K562 (cell line): ENCODE data around the gene TYSND1. TPM values are rescaled to one million over a fixed set of nuclear protein-coding genes. Genes with fewer than 3 reads are reported as not detected.

Experiments
- ATAC-seq: fragments of 200-7000 bp; cut with Tn5 transposase; 3 replicates; pipeline ENCODE4 v1.9.1; 2020; ENCODE audit warnings: moderate library complexity
- BruUV-seq: library from RNA; stranded (reverse); fragments of 400-500 nt; replicated peaks from 2 replicates; lab custom pipeline; 2021; lab: Mats Ljungman, UMichigan
- CTCF ChIA-PET: fragments of 300-600 bp; formaldehyde crosslinking; extraction: SDS; loops from one replicate; lab custom pipeline; 2021; ENCODE audit warnings: low intra/inter-chr PET ratio; lab: Yijun Ruan, JAX
- POLR2A ChIA-PET: fragments of 300-600, 350-650 bp; sonication (Branson Sonifier 250); formaldehyde crosslinking; extraction: SDS; loops from one replicate; lab custom pipeline; 2021; ENCODE audit warnings: antibody characterized with exemption, inconsistent platforms; lab: Yijun Ruan, JAX
- DNase-seq, 4 experiments: peaks; one replicate each; pipeline versions ENCODE4 v3.0.0 to v3.0.0-alpha.2; 2011 to 2018; ENCODE audit warnings: low spot score in 3 of 4, mixed read lengths in 3 of 4; ENCODE audit errors: extremely low read depth in 1 of 4
- FAIRE-seq: peaks from 2 replicates; lab custom pipeline; 2011; peaks lifted over from hg19 to GRCh38; lab: Jason Lieb, UNC
- H2AFZ ChIP-seq: 2 replicates; pipeline ENCODE4 v1.6.0; 2011; ENCODE audit warnings: low read depth, low read length, control low read depth, inconsistent platforms
- H3K27ac ChIP-seq: fragments of 200-600 bp; 3 replicates; pipeline ENCODE4 v1.8.0; 2011; ENCODE audit warnings: low read depth, mild to moderate bottlenecking, control low read depth, inconsistent platforms, low read length, moderate library complexity, mixed read lengths; ENCODE audit errors: extremely low read depth
- H3K27me3 ChIP-seq, 2 experiments: fragments of 300-600 bp in 1 of 2; 2 replicates in 1 of 2; 3 replicates in 1 of 2; pipeline versions ENCODE4 v1.6.0 to v1.8.0; 2011; ENCODE audit warnings: inconsistent platforms in 2 of 2, low read length in 2 of 2, mild to moderate bottlenecking in 1 of 2, mixed read lengths in 1 of 2, moderate library complexity in 1 of 2; ENCODE audit not compliant: control insufficient read depth in 2 of 2, insufficient read depth in 2 of 2
- H3K36me3 ChIP-seq: fragments of 300-600 bp; 3 replicates; pipeline ENCODE4 v1.8.0; 2011; ENCODE audit warnings: mild to moderate bottlenecking, low read length, inconsistent platforms; ENCODE audit not compliant: control insufficient read depth, insufficient read depth
- H3K4me1 ChIP-seq, 2 experiments: fragments of 200-600 bp in 1 of 2; replicated peaks in 1 of 2; 2 replicates in 1 of 2; 3 replicates in 1 of 2; pipeline versions ENCODE4 v1.5.1 to v1.8.0; 2011; ENCODE audit warnings: inconsistent platforms in 2 of 2, low read length in 2 of 2, mild to moderate bottlenecking in 1 of 2, mixed read lengths in 1 of 2, moderate library complexity in 1 of 2; ENCODE audit not compliant: control insufficient read depth in 2 of 2, insufficient read depth in 2 of 2
- H3K4me2 ChIP-seq: 2 replicates; pipeline ENCODE4 v1.6.1; 2011; ENCODE audit warnings: low read length, control low read depth, inconsistent platforms, mixed read lengths; ENCODE audit not compliant: insufficient read depth
- H3K4me3 ChIP-seq: fragments of 200-600 bp; sonication (generic), shearing (Covaris generic); 2 replicates; pipeline ENCODE4 v1.5.1; 2016; ENCODE audit warnings: control low read depth, inconsistent platforms
- H3K79me2 ChIP-seq: fragments of 200-600 bp; 3 replicates; pipeline ENCODE4 v1.8.0; 2011; ENCODE audit warnings: low read length, inconsistent platforms; ENCODE audit not compliant: control insufficient read depth, insufficient read depth
- H3K9ac ChIP-seq, 2 experiments: 2 replicates each; pipeline versions ENCODE4 v1.6.0 to v1.6.1; 2011; ENCODE audit warnings: low read depth in 2 of 2, low read length in 2 of 2, control low read depth in 1 of 2, inconsistent platforms in 1 of 2, mild to moderate bottlenecking in 1 of 2, mixed read lengths in 1 of 2; ENCODE audit not compliant: insufficient read depth in 1 of 2
- H3K9me1 ChIP-seq: one replicate; pipeline ENCODE4 v1.6.0; 2011; ENCODE audit warnings: inconsistent platforms, mild to moderate bottlenecking, low read length, moderate library complexity; ENCODE audit not compliant: control insufficient read depth, insufficient read depth
- H3K9me3 ChIP-seq: replicated peaks from 2 replicates; pipeline ENCODE4 v1.5.1; 2011; ENCODE audit warnings: low read depth, low read length, inconsistent platforms; ENCODE audit not compliant: control insufficient read depth, insufficient read depth
- H4K20me1 ChIP-seq: replicated peaks from 2 replicates; pipeline ENCODE4 v1.6.1; 2011; ENCODE audit warnings: low read length, inconsistent platforms, mixed read lengths; ENCODE audit not compliant: control insufficient read depth, insufficient read depth
- ETS2 ChIP-seq: IDR thresholded peaks from 2 replicates; pipeline ENCODE4 v1.6.1; 2016; ENCODE audit warnings: borderline replicate concordance, missing genetic modification characterization, mild to moderate bottlenecking, moderate library complexity, missing compliant biosample characterization; ENCODE audit not compliant: poor library complexity, severe bottlenecking
- FOXA1 ChIP-seq: fragments of 450-650 bp; IDR thresholded peaks from 2 replicates; pipeline ENCODE4 v1.6.1; 2016; ENCODE audit warnings: mild to moderate bottlenecking, borderline replicate concordance
- GTF2A2 ChIP-seq: IDR thresholded peaks from 2 replicates; pipeline ENCODE4 v1.6.1; 2016; ENCODE audit warnings: mild to moderate bottlenecking, missing genetic modification characterization, missing compliant biosample characterization
- KAT8 ChIP-seq: fragments of 450-650 bp; IDR thresholded peaks from 2 replicates; pipeline ENCODE4 v1.6.1; 2016; ENCODE audit warnings: low read depth, mild to moderate bottlenecking
- MED1 ChIP-seq: sonication (generic); formaldehyde crosslinking; IDR thresholded peaks from 2 replicates; pipeline ENCODE4 v1.8.1; 2023; ENCODE audit warnings: missing genetic modification reagents, borderline replicate concordance
- RCOR1 ChIP-seq, 2 experiments: IDR thresholded peaks; 2 replicates each; pipeline ENCODE4 v1.6.1; 2012; ENCODE audit warnings: low read depth in 2 of 2, low read length in 2 of 2, borderline replicate concordance in 1 of 2, improper control_type of control experiment in 1 of 2
- XRCC3 ChIP-seq: fragments of 450-650 bp; IDR thresholded peaks from 2 replicates; pipeline ENCODE4 v1.6.1; 2017; ENCODE audit warnings: mild to moderate bottlenecking, moderate library complexity
- ZEB2 ChIP-seq: fragments of 450-650 bp; IDR thresholded peaks from 2 replicates; pipeline ENCODE4 v1.6.1; 2016
- ZNF133 ChIP-seq: fragments of 250-450 bp; sonication (Bioruptor Pico); IDR thresholded peaks from 2 replicates; pipeline ENCODE4 v1.4.0; 2020; ENCODE audit warnings: mild to moderate bottlenecking
- ZNF76 ChIP-seq: fragments of 250-450 bp; sonication (Bioruptor Pico); IDR thresholded peaks from 2 replicates; pipeline ENCODE4 v1.4.0; 2020; ENCODE audit warnings: mild to moderate bottlenecking, moderate library complexity, borderline replicate concordance
- WGBS: fragments of 100-300 bp; shearing (Covaris generic); methylation state at CpG from one replicate; pipeline ENCODE4 v1.1.6; 2016; ENCODE audit warnings: low coverage, mixed read lengths; ENCODE audit not compliant: insufficient coverage; ENCODE audit errors: missing lambda C conversion rate; 5-methylcytosine and 5-hydroxymethylcytosine counted together
- in situ Hi-C: fragments of 300-500 bp; cut with MboI; formaldehyde crosslinking; loops from 4 replicates; pipeline ENCODE4 v1.15.0; 2018; ENCODE audit warnings: inconsistent platforms, mixed read lengths
- intact Hi-C: fragments of 100-400 bp; cut with micrococcal nuclease; formaldehyde crosslinking; loops from 2 replicates; pipeline ENCODE4 v1.14.2; 2022
- polyA plus RNA-seq, 8 experiments: library from polyadenylated mRNA; depleted of rRNA in 4 of 8; stranded (reverse) in 5 of 8; unstranded in 3 of 8; fragments of >200 nt; fragmentation: Nextera tagmentation in 2 of 8; fragmentation: Illumina TruSeq in 1 of 8; extraction: Ambion mirVana in 2 of 8; extraction: Trizol in 1 of 8; gene quantifications; 2 replicates each; pipeline versions ENCODE4 v1.2.1 to v1.2.3, GENCODE V29; 2011 to 2014; ENCODE audit warnings: inconsistent platforms in 1 of 8, missing spikeins in 1 of 8
- total RNA-seq, 7 experiments: library from RNA; depleted of rRNA in 6 of 7; stranded (reverse); fragments of >200 nt in 6 of 7; fragmentation: Illumina TruSeq in 2 of 7; extraction: Trizol in 2 of 7; gene quantifications; 2 replicates each; pipeline versions ENCODE4 v1.2.1 to v1.2.3, GENCODE V29; 2011 to 2021; ENCODE audit warnings: low replicate concordance in 1 of 7
- TF ChIP-seq, protein P1 (sequence below): sonication (generic); IDR thresholded peaks from 2 replicates; pipeline ENCODE4 v1.6.1; 2016
- TF ChIP-seq, protein P2 (sequence below): fragments of 450-650 bp; IDR thresholded peaks from 2 replicates; pipeline ENCODE4 v1.6.1; 2016; ENCODE audit warnings: mild to moderate bottlenecking, moderate library complexity

Gene TYSND1
- total and polyA plus RNA-seq, 9 of the 15 experiments (the other 6 are each of a cell fraction or from before 2014, with no cell fraction given) = 0.60 to 2.0 (median 1.3) TPM

DNA sequence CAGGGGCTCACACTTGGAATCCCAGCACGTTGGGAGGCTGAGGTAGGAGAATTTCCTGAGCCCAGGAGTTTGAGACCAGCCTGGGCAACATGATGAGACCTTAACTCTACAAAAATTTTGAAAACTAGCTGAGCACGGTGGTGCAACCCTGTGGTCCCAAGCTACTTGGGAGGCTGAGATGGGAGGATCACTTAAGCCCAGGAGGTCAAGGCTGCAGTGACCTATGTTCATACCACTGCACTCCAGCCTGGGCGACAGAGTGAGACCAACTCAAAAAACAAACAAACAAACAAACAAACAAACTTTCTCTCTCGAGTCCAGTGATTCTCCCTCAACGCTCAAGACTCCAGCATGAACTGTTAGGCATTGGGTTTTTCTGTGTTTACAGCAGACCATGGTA lies 2.0 kb upstream of the TYSND1 start:
- Histone ChIP-seq H3K9ac (no peak overlapping the region), H3K79me2 (no peaks in the 10 kb centered on the region; the same call in 2 of the 3 replicates), H2AFZ (no peak overlapping the region), H3K4me2 (no peak overlapping the region), H3K36me3 (peaks cover 85% of the 10 kb centered on the region), H3K4me3 (no peak overlapping the region), H3K27ac (no peak overlapping the region), H3K4me1 (peaks cover 0 to 3% of the 10 kb centered on the region in 2 experiments; a peak in 1 of 5 replicates), H3K27me3 (no peaks in the 10 kb centered on the region), H3K9me3 (peaks cover 6% of the 10 kb centered on the region), H3K9me1 (peaks cover 3% of the 10 kb centered on the region), H4K20me1 (0 out of 2 replicates have a peak, but pooled peaks cover 4% of the 10 kb centered on the region)
- CTCF ChIA-PET = no interaction called here
- 95% methylated on average over 5 of the region's 5 CpGs for WGBS
- BruUV-seq = no TSS peak
- no peak for DNase-seq
- no peak for FAIRE-seq
- intact Hi-C loops (no loop called here), in situ Hi-C loops (no loop called here)
- POLR2A ChIA-PET = interaction anchor here (0.8 kb wide), 1 partner anchor 8 kb away, joined by 3 read pairs; no protein-coding TSS in a partner anchor
- ATAC-seq = no peak
- no peak for TF ChIP-seq GTF2A2 (tag)
- TF ChIP-seq, protein P1, sequence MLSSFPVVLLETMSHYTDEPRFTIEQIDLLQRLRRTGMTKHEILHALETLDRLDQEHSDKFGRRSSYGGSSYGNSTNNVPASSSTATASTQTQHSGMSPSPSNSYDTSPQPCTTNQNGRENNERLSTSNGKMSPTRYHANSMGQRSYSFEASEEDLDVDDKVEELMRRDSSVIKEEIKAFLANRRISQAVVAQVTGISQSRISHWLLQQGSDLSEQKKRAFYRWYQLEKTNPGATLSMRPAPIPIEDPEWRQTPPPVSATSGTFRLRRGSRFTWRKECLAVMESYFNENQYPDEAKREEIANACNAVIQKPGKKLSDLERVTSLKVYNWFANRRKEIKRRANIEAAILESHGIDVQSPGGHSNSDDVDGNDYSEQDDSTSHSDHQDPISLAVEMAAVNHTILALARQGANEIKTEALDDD = no peak
- TF ChIP-seq, protein P2, sequence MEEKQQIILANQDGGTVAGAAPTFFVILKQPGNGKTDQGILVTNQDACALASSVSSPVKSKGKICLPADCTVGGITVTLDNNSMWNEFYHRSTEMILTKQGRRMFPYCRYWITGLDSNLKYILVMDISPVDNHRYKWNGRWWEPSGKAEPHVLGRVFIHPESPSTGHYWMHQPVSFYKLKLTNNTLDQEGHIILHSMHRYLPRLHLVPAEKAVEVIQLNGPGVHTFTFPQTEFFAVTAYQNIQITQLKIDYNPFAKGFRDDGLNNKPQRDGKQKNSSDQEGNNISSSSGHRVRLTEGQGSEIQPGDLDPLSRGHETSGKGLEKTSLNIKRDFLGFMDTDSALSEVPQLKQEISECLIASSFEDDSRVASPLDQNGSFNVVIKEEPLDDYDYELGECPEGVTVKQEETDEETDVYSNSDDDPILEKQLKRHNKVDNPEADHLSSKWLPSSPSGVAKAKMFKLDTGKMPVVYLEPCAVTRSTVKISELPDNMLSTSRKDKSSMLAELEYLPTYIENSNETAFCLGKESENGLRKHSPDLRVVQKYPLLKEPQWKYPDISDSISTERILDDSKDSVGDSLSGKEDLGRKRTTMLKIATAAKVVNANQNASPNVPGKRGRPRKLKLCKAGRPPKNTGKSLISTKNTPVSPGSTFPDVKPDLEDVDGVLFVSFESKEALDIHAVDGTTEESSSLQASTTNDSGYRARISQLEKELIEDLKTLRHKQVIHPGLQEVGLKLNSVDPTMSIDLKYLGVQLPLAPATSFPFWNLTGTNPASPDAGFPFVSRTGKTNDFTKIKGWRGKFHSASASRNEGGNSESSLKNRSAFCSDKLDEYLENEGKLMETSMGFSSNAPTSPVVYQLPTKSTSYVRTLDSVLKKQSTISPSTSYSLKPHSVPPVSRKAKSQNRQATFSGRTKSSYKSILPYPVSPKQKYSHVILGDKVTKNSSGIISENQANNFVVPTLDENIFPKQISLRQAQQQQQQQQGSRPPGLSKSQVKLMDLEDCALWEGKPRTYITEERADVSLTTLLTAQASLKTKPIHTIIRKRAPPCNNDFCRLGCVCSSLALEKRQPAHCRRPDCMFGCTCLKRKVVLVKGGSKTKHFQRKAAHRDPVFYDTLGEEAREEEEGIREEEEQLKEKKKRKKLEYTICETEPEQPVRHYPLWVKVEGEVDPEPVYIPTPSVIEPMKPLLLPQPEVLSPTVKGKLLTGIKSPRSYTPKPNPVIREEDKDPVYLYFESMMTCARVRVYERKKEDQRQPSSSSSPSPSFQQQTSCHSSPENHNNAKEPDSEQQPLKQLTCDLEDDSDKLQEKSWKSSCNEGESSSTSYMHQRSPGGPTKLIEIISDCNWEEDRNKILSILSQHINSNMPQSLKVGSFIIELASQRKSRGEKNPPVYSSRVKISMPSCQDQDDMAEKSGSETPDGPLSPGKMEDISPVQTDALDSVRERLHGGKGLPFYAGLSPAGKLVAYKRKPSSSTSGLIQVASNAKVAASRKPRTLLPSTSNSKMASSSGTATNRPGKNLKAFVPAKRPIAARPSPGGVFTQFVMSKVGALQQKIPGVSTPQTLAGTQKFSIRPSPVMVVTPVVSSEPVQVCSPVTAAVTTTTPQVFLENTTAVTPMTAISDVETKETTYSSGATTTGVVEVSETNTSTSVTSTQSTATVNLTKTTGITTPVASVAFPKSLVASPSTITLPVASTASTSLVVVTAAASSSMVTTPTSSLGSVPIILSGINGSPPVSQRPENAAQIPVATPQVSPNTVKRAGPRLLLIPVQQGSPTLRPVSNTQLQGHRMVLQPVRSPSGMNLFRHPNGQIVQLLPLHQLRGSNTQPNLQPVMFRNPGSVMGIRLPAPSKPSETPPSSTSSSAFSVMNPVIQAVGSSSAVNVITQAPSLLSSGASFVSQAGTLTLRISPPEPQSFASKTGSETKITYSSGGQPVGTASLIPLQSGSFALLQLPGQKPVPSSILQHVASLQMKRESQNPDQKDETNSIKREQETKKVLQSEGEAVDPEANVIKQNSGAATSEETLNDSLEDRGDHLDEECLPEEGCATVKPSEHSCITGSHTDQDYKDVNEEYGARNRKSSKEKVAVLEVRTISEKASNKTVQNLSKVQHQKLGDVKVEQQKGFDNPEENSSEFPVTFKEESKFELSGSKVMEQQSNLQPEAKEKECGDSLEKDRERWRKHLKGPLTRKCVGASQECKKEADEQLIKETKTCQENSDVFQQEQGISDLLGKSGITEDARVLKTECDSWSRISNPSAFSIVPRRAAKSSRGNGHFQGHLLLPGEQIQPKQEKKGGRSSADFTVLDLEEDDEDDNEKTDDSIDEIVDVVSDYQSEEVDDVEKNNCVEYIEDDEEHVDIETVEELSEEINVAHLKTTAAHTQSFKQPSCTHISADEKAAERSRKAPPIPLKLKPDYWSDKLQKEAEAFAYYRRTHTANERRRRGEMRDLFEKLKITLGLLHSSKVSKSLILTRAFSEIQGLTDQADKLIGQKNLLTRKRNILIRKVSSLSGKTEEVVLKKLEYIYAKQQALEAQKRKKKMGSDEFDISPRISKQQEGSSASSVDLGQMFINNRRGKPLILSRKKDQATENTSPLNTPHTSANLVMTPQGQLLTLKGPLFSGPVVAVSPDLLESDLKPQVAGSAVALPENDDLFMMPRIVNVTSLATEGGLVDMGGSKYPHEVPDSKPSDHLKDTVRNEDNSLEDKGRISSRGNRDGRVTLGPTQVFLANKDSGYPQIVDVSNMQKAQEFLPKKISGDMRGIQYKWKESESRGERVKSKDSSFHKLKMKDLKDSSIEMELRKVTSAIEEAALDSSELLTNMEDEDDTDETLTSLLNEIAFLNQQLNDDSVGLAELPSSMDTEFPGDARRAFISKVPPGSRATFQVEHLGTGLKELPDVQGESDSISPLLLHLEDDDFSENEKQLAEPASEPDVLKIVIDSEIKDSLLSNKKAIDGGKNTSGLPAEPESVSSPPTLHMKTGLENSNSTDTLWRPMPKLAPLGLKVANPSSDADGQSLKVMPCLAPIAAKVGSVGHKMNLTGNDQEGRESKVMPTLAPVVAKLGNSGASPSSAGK = no peak
- no peak for TF ChIP-seq FOXA1
- no peak for TF ChIP-seq ZNF76 (CRISPR knock-in tag)
- TF ChIP-seq MED1 (CRISPR knock-in tag) = no peak
- TF ChIP-seq XRCC3 = no peak
- TF ChIP-seq RCOR1 (IDR thresholded peaks at IDR 0.05; ENCODE audit: borderline replicate concordance in 1 of 2, low read depth in 2 of 2, low read length in 2 of 2) = no peak
- TF ChIP-seq KAT8 = no peak
- no peak for TF ChIP-seq ZNF133 (CRISPR knock-in tag)
- TF ChIP-seq ZEB2 = no peak
- no peak for TF ChIP-seq ETS2 (tag)
